DOHH2 (cell line): ENCODE data around the gene ZNF382.

Experiments used
- H3F3A ChIP-seq: fragments of 200-600 bp; sonication (generic), shearing (Covaris generic); 2 replicates; pipeline ENCODE4 v1.6.0; 2016; ENCODE audit warnings: antibody characterized with exemption, mild to moderate bottlenecking; ENCODE audit not compliant: control insufficient read depth, insufficient read depth
- H3K27ac ChIP-seq: fragments of 200-600 bp; sonication (generic); 2 replicates; pipeline ENCODE4 v1.5.1; 2014; ENCODE audit warnings: low read depth, mild to moderate bottlenecking, low read length, moderate library complexity
- H3K27me3 ChIP-seq: fragments of 200-600 bp; sonication (generic); 2 replicates; pipeline ENCODE4 v1.6.1; 2014; ENCODE audit warnings: mild to moderate bottlenecking, low read length, mixed read lengths; ENCODE audit not compliant: control insufficient read depth
- H3K36me3 ChIP-seq: fragments of 200-600 bp; sonication (generic); 2 replicates; pipeline ENCODE4 v1.6.1; 2014; ENCODE audit warnings: mild to moderate bottlenecking, low read length, moderate library complexity, mixed read lengths; ENCODE audit not compliant: control insufficient read depth
- H3K4me1 ChIP-seq: fragments of 200-600 bp; sonication (generic); 2 replicates; pipeline ENCODE4 v1.6.1; 2014; ENCODE audit warnings: mild to moderate bottlenecking, low read length, mixed read lengths; ENCODE audit not compliant: control insufficient read depth
- H3K4me2 ChIP-seq: fragments of 200-600 bp; sonication (generic); 2 replicates; pipeline ENCODE4 v1.6.0; 2014; ENCODE audit warnings: mild to moderate bottlenecking, low read length, moderate library complexity
- H3K4me3 ChIP-seq: fragments of 200-600 bp; sonication (generic); 2 replicates; pipeline ENCODE4 v1.5.1; 2014; ENCODE audit warnings: mild to moderate bottlenecking, low read length, mixed read lengths
- H3K79me2 ChIP-seq: fragments of 200-600 bp; sonication (generic); 2 replicates; pipeline ENCODE4 v1.6.1; 2014; ENCODE audit warnings: mild to moderate bottlenecking, low read length, mixed read lengths; ENCODE audit not compliant: control insufficient read depth
- H3K9me2 ChIP-seq: fragments of 200-600 bp; sonication (generic); replicated peaks from 2 replicates; pipeline ENCODE4 v1.6.1; 2014; ENCODE audit warnings: mild to moderate bottlenecking, low read length, mixed read lengths; ENCODE audit not compliant: control insufficient read depth
- H3K9me3 ChIP-seq: fragments of 200-600 bp; sonication (generic); 2 replicates; pipeline ENCODE4 v1.6.1; 2014; ENCODE audit warnings: antibody characterized with exemption, low read length, mixed read lengths; ENCODE audit not compliant: control insufficient read depth, insufficient read depth
- H4K20me1 ChIP-seq: fragments of 200-600 bp; sonication (generic); 2 replicates; pipeline ENCODE4 v1.6.0; 2014; ENCODE audit warnings: low read depth, mild to moderate bottlenecking, antibody characterized with exemption, low read length, moderate library complexity; ENCODE audit not compliant: control insufficient read depth, insufficient read depth
- CTCF ChIP-seq: fragments of 200-600 bp; sonication (generic); IDR thresholded peaks from one replicate; pipeline ENCODE4 v1.5.1; 2014; ENCODE audit warnings: antibody characterized with exemption, mild to moderate bottlenecking, low read depth, low read length; ENCODE audit not compliant: poor library complexity, severe bottlenecking
- EZH2phosphoT487 ChIP-seq: fragments of 200-600 bp; sonication (generic); IDR thresholded peaks from 2 replicates; pipeline ENCODE4 v1.6.1; 2017; ENCODE audit warnings: borderline replicate concordance, mild to moderate bottlenecking, antibody characterized with exemption, low read length, moderate library complexity, mixed read lengths

Gene ZNF382

GRCh38 chr19:36638862-36639510, 33.9 kb downstream of the ZNF382 start:
- no peaks in the 10 kb centered on the region for H3K36me3 ChIP-seq
- H4K20me1 ChIP-seq = no peaks in the 10 kb centered on the region
- H3K9me2 ChIP-seq = no peaks in the 10 kb centered on the region
- TF ChIP-seq EZH2phosphoT487 (no peak), CTCF (no peak)
- no peaks in the 10 kb centered on the region for H3F3A ChIP-seq
- no peak overlapping the region for H3K4me3 ChIP-seq
- H3K27me3 ChIP-seq = no peaks in the 10 kb centered on the region
- H3K4me1 ChIP-seq = no peaks in the 10 kb centered on the region
- H3K79me2 ChIP-seq = no peaks in the 10 kb centered on the region
- no peak overlapping the region for H3K4me2 ChIP-seq
- no peak overlapping the region for H3K27ac ChIP-seq
- peaks cover 33% of the 10 kb centered on the region for H3K9me3 ChIP-seq

GRCh38 chr19:36646746-36647145, 41.6 kb downstream of the ZNF382 start:
- no peaks in the 10 kb centered on the region for H3K79me2 ChIP-seq
- no peaks in the 10 kb centered on the region for H4K20me1 ChIP-seq
- no peak for TF ChIP-seq EZH2phosphoT487
- no peak for TF ChIP-seq CTCF
- H3F3A ChIP-seq = no peaks in the 10 kb centered on the region
- H3K27me3 ChIP-seq = no peaks in the 10 kb centered on the region
- H3K27ac ChIP-seq = no peak overlapping the region
- H3K9me2 ChIP-seq = no peaks in the 10 kb centered on the region
- H3K36me3 ChIP-seq = no peaks in the 10 kb centered on the region
- no peak overlapping the region for H3K4me2 ChIP-seq
- H3K9me3 ChIP-seq = peaks cover 8% of the 10 kb centered on the region; the same call in 1 of the 2 replicates
- H3K4me3 ChIP-seq = no peak overlapping the region
- H3K4me1 ChIP-seq = no peaks in the 10 kb centered on the region

DNA sequence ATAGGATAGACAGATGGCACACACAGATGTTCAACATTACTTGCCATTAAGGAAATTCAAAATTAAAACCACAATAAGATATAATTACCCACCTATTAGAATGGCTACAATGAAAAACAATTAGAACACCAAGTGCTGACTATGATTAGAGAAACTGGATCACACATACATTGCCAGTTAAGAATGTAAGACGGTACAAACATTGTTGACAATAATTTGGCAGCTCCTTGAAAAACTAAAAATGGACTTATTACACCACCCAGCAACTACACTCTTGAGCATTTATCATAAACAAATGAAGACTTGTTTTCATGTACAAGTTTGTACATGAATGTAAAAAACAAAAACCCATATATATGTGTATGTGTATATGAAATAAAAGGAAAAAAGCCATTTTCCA, 47.8 kb downstream of the ZNF382 start:
- H3K9me3 ChIP-seq = peaks cover 8% of the 10 kb centered on the region; the same call in 1 of the 2 replicates
- H3K9me2 ChIP-seq = no peaks in the 10 kb centered on the region
- no peak overlapping the region for H3K4me2 ChIP-seq
- no peaks in the 10 kb centered on the region for H3K4me1 ChIP-seq
- no peaks in the 10 kb centered on the region for H3K27me3 ChIP-seq
- H4K20me1 ChIP-seq = no peaks in the 10 kb centered on the region
- H3K27ac ChIP-seq = no peak overlapping the region
- H3K36me3 ChIP-seq = no peaks in the 10 kb centered on the region
- H3K4me3 ChIP-seq = no peak overlapping the region
- no peaks in the 10 kb centered on the region for H3F3A ChIP-seq
- H3K79me2 ChIP-seq = no peaks in the 10 kb centered on the region
- TF ChIP-seq EZH2phosphoT487 (no peak), CTCF (no peak)
